Measurements from ENCODE around the gene ARL6IP5. TPM values are rescaled to one million over a fixed set of nuclear protein-coding genes. Genes with fewer than 3 reads are reported as not detected.

Gene ARL6IP5
- total RNA-seq, 1 donor from 2014 or later, result 68.1 TPM

DNA sequence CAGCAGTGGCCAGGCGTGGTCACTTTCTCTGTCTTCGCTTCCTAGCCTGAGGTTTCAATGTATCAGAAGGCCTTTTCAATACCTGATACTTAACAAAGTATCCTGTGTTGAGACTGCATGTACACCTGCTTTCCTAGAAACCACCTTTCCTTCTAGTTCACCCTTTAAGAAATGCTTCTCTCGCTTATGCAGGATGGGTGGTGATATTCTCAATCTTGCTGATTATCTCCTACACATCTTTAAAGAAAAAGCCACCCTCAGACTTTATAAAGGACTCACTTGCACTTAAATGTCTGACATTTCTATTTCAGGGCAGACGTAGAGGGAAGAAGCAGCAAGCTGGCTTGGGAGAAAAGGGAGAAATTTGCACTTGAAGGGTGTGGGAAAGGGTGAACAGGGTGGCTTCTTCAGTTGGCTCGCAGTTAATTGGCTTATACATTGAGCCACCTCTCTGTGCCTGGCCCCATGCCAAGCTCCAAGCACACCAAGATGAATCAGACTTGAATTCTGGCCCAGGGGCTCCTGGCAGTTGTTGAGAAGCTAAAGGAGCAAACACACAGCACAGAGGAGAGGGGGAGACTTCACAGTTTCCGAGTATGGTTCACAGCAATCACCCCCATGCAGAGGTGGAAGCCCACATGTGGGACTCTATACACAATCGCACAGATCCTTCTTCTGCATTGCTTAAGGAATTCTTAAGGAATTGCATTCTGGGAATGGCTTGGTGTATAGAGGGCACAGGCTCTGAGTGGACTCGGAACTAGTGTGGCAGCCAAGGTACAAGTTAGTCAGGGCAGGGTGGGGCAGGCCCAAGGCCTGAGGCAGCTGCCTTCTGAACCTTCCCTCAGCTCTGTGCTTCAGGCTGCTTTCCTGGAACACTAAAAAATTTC lies 1.3 kb downstream of the ARL6IP5 start:
- peak; percentile 77 to 95 for DNase-seq (ENCODE audit: low read depth in 2 of 2)

DNA sequence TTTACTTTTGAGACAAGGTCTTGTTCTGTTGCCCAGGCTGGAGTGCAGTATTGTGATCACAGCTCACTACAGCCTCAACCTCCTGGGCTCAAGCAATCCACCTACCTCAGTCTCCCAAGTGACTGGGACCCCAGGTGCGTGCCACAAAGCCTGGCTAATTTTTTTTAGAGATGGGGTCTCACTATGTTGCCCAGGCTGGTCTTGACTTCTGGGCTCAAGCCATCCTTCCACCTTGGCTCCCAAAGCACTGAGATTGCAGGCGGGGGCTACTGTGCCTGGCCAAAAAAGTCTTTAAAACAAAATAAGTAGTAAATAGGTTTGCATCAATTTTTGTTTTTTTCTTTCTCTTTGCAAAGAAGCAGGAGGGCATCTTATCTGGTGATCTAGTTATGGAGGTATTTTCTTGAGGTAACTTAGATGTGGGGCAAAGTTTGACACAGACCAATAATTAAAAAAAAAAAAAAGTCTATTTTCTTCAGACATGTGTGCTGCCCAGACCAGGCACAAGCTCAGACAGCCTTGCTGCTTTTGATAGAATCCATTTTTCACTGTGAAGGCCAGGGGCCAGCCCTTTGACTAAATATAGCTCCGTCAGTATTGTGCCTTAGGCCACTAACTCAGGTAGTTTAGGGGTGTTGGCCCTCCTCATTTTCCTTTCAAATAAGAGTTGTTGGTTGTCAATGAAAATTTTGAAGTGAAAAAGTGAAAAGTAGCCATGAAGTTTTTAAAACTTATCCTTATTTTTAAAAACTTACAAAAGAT lies 2.5 kb downstream of the ARL6IP5 start:
- DNase-seq (ENCODE audit: low read depth in 2 of 2), result no peak

DNA sequence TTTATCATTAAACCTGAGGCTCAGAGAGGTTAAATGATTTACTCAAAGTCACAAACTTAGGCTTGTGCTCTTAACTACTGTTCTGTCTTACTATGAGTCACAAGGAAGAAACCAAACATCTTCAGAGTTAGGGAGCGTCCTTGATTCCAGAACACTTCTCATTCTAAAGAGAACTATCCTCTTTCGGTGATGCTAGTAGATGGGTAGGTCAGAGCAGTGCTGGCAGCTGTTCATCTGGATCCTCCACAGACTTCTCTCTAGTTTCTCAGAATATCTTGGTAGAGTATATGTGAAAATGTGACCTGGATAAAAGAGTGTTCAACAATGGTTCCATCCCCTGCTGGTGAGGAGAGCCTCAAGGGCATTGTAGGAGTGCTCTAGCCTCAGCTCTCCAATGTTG lies 3.3 kb downstream of the ARL6IP5 start:
- DNase-seq (ENCODE audit: low read depth in 2 of 2), result peak in 1 of 2 donors; percentile 60

DNA sequence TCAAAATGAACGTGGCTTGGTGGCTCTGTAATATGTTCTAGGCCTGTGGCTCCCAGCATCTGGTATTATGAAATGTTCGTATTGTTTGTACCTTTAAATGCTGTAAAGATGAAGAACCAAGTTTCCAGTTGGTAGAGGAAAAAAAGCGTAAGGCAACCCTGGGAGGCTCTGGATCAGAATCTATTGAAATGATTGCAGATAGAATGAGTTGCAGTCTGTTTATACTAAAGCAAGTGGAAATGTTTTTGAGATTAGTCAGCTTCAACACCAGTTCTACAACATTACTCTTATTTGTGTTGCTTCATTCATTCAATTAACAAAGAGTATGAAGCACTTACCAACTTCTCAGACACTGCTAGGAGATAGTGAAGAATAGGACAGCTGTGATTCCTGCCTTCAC lies 5.3 kb downstream of the ARL6IP5 start:
- peak; percentile 68 to 74 for DNase-seq (ENCODE audit: low read depth in 2 of 2)

DNA sequence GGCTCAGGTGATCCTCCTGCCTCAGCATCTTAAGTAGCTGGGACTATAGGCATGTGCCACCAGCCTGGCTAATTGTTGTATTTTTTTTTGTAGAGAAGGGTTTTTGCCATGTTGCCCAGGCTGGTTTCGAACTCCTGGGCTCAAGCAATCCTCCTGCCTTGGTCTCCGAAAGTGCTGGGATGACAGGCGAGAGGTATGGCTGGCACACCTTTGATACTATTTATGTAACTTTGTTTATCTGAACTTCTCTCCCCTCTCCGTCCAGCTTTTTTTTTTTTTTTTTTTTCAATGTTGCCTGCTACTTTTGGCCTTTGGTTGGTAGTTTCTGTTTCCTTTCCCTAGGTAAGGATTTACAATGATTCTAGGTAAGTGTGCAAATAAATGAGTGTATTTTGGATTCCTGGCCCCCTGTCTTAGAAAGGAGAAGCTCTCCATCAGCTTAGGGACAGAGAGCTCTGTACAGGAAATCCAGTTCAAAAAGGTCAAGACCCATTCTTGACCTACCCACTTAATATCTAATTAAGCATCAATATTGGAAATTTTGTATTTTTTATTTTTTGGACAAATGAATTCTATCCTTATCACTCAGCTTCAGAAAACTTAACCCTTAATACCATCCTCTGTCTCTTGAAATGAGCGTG lies 6.8 kb downstream of the ARL6IP5 start:
- no peak for DNase-seq (ENCODE audit: low read depth in 2 of 2)

DNA sequence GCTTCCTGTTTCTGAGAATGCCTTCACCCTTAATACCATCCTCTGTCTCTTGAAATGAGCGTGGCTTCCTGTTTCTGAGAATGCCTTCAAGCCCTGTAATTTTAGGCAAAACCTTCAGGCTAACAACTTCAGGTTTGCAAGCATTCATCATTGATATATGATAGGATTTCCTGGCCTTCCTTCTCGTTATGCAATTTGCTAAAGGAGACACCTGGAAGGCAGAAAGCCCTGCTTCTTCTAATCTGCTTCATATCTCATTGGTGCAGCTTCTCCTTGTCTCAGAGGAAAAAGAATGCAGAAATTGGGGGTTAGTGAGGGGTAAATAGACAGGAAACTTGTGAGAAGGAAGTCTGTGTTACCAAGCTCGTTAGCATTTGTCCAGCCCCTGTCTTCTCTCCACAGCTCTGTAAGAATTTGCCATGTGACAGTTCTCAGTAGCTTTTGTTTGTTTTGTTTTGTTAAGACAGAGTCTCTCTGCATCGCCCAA lies 7.3 kb downstream of the ARL6IP5 start:
- peak in 1 of 2 donors; percentile 66 for DNase-seq (ENCODE audit: low read depth in 2 of 2)

DNA sequence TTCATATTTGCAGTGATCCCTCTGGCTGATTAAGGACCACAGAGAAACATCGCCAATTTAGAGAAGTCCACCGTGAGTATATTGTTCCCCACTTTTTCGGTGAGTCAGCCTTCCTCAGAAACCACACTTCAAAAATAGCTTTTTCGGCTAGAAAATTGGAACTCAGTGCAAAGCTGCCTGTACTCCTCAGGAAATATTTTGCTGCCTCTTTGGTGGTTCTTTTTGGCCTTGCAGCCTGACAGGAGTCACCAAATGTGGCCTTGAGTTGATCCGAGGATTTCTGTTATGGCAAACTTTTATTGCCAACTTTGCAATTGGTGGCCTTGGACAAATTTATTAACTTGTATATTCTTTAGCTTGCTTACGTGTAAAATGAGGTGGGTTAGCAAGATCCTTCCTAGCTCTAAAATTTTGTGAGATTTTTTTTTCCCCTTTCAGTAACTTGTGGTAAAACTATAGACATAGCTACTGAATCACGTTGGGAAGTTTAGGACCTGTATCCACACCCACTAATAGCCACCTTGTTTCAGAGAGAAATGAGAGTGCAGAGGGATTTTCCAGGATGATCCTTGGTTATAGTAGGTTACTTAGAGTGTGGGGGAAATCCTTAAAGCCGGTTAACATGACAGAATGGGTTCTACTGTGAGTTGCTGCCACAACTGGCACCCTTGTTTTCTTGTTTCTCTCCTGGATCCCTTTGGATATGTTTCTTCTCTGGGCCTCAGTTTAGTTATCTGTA lies 9.9 kb downstream of the ARL6IP5 start:
- peak in 1 of 2 donors; percentile 42 for DNase-seq (ENCODE audit: low read depth in 2 of 2)

DNA sequence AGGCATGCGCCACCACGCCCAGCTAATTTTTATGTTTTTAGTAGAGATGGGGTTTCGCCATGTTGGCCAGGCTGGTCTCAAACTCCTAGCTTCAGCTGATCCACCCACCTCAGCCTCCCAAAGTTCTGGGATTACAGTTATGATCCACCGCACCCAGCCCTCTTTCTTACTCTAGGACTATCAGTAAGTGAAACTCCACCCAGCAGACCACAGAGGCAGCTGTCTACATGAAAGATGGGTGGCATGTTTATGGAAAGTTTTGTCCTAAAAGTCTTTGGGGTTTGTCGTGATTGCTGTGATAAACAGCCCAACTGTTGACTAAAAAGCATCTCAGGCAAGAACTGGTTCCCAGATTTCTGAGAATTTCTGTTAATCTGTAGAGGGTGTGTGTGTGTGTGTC lies 10.9 kb downstream of the ARL6IP5 start:
- no peak for DNase-seq (ENCODE audit: low read depth in 2 of 2)

DNA sequence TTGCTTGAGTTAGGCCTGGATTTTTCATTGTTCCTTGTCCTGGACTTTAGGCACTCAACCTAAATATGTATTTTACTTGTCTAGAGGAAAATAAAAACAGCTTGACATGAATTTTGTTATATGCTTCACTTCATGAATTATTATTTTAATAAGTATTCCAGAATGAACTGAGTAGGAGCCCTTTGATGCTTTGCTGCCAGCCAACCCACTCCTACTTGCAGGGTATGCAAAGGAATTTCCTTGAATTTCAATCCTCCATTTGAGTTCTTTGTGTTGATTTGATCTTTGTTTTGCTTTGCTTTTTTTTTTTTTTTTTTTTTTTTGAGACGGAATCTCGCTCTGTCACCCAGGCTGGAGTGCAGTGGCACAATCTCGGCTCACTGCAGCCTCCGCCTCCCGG lies 11.6 kb downstream of the ARL6IP5 start:
- DNase-seq (ENCODE audit: low read depth in 2 of 2), result no peak

DNA sequence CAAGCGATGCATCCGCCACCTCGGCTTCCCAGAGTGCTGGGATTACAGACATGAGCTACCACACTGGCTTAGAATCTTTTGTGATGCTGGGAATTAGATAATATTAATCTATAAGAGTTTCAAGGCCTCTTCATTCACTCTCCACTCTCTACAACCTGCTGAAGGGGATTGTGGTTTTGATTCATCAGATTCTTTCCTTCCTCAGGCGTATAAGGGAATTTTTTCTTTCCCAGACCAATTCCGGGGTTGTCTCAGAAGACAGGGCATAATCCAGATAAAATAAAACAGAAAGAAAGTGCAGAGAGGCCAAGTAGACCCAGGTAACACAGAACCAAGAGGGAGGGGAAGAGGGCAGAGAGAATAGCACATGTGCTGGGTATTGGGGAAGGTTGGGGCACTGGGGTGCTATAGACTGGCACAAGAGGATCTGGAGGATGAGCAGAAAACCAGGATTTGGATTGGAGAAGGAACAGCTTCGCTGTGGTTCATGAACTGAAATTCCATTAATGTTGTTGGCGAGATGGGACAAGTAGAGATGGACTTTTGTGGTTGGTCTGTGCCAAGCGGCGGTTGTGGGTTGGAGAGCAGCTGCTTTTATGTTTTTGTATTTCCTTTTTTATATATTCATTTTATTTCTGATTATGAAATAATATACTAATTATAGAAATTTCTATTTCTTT lies 12.8 kb downstream of the ARL6IP5 start:
- DNase-seq (ENCODE audit: low read depth in 2 of 2), result no peak

DNA sequence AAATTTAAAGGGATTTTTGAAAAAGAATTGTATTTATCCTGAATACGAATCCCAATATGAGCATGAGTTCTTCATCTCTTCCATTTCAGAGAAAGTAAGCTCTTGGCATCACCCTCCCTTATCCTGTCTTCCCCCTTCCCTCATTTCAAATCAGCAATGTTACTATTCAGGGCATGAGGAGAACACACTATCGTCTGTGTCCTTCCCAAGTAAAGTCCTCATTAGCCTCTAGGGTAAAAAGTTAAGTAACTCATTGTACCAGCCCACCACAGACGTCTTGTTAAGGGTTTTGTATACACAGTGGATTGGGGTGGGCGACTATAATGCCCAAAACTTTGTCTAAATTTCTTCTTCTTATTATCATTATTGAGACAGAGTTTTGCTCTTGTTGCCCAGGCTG lies 14.8 kb downstream of the ARL6IP5 start:
- DNase-seq (ENCODE audit: low read depth in 2 of 2), result no peak

DNA sequence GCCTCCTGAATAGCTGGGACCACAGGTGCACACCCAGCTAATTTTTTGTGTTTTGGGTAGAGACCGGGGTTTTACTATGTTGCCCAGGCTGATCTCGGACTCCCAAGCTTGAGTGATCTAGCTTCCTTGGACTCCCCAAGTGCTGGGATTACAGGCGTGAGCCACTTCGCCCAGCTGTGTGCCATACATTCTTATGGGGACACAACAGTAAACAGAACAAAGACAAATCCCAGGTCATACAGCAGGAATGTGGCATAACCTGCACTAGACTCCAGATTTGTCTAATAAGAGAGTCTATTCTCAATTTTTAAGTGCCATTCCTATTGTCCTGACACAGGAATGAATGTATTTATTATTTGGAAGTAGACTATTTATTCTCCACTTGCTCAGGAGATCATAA lies 17.6 kb downstream of the ARL6IP5 start:
- no peak for DNase-seq (ENCODE audit: low read depth in 2 of 2)

DNA sequence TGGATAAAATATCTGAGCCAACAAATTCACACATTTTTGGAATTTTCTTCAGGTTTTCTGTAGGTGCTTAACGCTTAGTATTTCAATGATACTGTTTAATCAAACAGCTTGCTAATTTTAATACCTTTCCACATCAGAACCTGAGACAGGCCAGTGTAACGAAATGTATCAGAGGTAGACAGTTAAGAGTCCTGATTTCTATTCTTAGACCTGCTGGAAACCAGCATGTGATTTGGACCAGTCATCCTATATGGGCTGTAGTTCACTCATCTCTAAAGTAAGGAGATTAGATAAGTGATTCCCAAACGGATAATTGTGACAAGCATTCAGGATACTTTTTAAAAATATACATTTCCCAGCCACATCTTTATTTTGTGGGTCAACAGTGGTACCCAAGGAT lies 18.4 kb downstream of the ARL6IP5 start:
- DNase-seq (ENCODE audit: low read depth in 2 of 2), result no peak

DNA sequence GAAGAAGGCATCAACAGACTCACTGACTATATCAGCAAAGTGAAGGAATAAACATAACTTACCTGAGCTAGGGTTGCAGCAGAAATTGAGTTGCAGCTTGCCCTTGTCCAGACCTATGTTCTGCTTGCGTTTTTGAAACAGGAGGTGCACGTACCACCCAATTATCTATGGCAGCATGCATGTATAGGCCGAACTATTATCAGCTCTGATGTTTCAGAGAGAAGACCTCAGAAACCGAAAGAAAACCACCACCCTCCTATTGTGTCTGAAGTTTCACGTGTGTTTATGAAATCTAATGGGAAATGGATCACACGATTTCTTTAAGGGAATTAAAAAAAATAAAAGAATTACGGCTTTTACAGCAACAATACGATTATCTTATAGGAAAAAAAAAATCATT lies 19.8 kb downstream of the ARL6IP5 start:
- no peak for DNase-seq (ENCODE audit: low read depth in 2 of 2)

DNA sequence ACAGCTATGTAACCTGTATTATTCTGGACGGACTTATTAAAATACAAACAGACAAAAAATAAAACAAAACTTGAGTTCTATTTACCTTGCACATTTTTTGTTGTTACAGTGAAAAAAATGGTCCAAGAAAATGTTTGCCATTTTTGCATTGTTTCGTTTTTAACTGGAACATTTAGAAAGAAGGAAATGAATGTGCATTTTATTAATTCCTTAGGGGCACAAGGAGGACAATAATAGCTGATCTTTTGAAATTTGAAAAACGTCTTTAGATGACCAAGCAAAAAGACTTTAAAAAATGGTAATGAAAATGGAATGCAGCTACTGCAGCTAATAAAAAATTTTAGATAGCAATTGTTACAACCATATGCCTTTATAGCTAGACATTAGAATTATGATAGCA lies 20.6 kb downstream of the ARL6IP5 start:
- no peak for DNase-seq (ENCODE audit: low read depth in 2 of 2)

DNA sequence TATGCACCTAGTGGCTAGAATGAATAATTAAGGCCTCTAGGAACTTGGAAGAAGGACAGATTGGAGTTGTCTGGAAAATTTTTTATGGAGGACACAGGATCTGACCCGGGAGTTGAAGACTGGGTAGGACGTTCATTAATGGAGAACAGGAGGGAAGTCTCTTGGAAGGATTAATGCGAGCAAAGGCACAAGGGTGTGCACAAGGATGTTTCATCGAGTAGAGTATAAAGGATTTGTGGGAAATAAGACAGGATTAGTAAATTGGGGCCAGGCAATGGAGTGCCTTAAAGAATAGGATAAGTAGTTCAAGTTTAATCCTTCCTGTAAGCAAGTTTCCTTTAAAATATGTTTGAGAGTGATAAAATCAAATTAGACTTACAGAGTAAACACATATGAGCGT lies 23.1 kb downstream of the ARL6IP5 start:
- DNase-seq (ENCODE audit: low read depth in 2 of 2), result no peak

DNA sequence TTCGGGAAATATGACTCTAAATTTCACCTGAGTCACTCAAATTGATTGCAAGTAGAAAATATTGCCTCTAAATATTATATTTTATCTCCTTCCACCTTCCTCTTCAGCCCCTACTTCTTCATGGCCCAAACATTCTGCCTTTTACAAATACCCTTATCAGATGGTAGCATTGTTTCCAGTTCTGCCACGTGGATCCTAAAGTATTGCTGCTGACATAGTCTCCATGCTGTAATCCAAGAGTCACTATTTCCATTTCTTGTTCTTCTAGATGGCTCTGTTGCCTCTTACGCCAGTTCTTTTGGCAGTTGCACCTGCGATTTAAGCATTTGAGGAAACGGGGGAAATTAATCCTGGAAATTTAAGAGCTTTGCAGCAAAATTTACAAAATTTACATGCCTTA lies 24.1 kb downstream of the ARL6IP5 start:
- DNase-seq (ENCODE audit: low read depth in 2 of 2), result no peak

DNA sequence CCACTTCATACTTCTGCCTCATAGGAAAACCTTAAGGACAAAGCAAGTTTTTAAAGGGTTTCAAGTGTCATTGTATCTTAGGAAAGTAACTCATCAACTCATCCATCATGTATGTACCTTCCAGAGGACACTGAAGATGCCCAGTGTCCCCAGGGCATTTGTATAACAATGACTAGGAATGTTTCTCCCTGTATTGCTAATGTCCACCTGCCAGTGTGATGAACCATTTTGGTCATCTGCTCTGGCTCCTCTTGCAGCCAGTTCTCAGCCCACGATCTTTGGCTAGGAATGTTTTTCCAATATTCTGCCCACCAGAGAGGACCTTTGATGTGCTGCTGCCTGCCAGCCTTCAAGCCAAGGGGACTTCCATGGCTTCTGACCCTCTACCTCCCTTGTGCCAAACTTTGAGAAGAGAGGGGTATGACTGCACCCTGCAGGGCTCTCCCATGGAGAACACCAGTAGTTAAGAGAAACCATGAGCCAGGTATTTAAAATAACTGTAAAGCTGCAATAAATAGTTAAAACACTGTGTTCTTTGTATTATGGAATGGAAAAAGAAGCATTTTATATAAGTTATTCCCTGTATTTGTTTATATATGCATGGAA lies 26.3 kb downstream of the ARL6IP5 start:
- no peak for DNase-seq (ENCODE audit: low read depth in 2 of 2)

DNA sequence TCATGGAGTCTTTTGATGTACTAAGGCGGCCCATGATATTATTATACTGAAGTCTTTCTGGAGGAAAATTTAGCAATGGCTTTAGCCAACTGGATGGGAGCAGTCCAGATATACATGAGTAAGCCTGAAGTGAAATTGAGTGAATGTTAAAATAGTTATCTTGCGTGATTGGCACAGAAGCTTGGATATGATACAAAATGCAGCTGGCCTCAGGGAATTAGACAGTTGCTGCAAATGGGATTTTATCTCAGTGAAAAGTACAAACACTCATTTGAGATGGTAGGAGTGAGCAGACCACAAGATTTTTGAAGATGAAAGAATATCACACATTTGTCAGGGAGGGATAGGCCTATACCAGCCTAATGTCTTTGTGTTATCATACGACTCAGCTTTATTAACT lies 28.8 kb downstream of the ARL6IP5 start:
- no peak for DNase-seq (ENCODE audit: low read depth in 2 of 2)

DNA sequence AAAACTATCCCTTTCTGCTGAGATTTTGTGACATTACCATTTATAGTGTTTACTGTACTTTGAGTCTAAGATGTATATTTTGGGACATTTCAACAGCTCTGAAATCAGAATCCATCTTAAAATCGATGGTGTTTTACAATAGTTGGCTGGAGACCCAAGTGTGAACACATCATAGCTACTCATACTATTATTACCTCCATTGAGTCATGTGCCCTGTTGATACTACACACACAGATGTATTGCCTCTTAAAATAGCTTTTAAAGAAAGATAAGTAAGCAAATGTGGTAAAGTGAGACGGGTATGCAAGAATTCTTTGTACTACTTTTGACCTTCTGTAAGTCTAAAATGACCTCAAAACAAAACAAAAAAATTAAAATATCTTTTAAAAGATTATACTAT lies 31.0 kb downstream of the ARL6IP5 start:
- peak in 1 of 2 donors; percentile 32 for DNase-seq (ENCODE audit: low read depth in 2 of 2)

Data from lung microvascular endothelial cell (primary cell).